Spleen (tissue), 7 donors: ENCODE results near the gene MRI1.

ENCODE experiments used
- POLR2A ChIP-seq, 3 donors: fragments of 450-650 bp; IDR thresholded peaks; one replicate each; pipeline ENCODE4 v1.5.1; 2017; ENCODE audit warnings: antibody characterized with exemption in 3 of 3, mild to moderate bottlenecking in 1 of 3
- POLR2AphosphoS5 ChIP-seq, 3 donors: sonication (generic); formaldehyde crosslinking; IDR thresholded peaks; one replicate each; pipeline ENCODE4 v1.5.1; 2017; ENCODE audit warnings: antibody characterized with exemption in 3 of 3
- TF ChIP-seq, protein P1 (sequence below), 11 experiments: fragments of 200-600 bp in 7 of 11; fragments of 450-650 bp in 4 of 11; sonication (generic) in 4 of 11; IDR thresholded peaks in 8 of 11; conservative IDR thresholded peaks in 3 of 11; 1 replicate in 7 of 11; 2 replicates in 4 of 11; pipeline versions ENCODE4 v1.4.0 to v1.8.0; 2016 to 2021; ENCODE audit warnings: antibody characterized with exemption in 11 of 11, inconsistent platforms in 4 of 11, mild to moderate bottlenecking in 1 of 11
- donor health status: DM: no; HTN: no; CAD: no; lungs with moderate emphysema.
- donor health status: DM: no; HTN: no; CAD: no.
- donor health status: DM: no; HTN: no; CAD: no.

DNA sequence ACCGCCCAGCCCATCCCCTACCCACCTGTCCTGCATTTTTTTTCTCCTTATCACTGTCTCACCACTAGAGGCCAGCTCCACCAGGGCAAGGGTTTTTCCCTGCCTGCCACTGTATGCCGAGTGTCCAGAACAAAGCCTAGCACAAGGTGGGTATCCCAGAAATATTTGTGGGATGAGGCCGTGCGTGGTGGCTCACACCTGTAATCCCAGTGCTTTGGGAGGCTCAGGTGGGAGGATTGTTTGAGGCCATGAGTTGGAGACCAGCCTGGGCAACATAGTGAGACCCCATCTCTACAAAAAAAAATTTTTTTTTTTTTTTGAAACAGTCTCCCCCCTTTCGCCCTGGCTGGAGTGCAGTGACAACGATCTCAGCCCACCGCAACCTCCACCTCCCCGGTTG, 2.9 kb upstream of the MRI1 start:
- TF ChIP-seq, protein P1, sequence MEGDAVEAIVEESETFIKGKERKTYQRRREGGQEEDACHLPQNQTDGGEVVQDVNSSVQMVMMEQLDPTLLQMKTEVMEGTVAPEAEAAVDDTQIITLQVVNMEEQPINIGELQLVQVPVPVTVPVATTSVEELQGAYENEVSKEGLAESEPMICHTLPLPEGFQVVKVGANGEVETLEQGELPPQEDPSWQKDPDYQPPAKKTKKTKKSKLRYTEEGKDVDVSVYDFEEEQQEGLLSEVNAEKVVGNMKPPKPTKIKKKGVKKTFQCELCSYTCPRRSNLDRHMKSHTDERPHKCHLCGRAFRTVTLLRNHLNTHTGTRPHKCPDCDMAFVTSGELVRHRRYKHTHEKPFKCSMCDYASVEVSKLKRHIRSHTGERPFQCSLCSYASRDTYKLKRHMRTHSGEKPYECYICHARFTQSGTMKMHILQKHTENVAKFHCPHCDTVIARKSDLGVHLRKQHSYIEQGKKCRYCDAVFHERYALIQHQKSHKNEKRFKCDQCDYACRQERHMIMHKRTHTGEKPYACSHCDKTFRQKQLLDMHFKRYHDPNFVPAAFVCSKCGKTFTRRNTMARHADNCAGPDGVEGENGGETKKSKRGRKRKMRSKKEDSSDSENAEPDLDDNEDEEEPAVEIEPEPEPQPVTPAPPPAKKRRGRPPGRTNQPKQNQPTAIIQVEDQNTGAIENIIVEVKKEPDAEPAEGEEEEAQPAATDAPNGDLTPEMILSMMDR (IDR thresholded peaks at IDR 0.05 in 8 of 11, conservative IDR thresholded peaks at IDR 0.05 in 3 of 11): no peak
- TF ChIP-seq POLR2AphosphoS5 (IDR thresholded peaks at IDR 0.05): no peak
- TF ChIP-seq POLR2A (IDR thresholded peaks at IDR 0.05): no peak
